ENCODE results near the gene PLP1. TPM values are rescaled to one million over a fixed set of nuclear protein-coding genes. Genes with fewer than 3 reads are reported as not detected.

The PLP1 gene
- total RNA-seq, 6 experiments from 2014 or later, result 0.24 to 0.75 (median 0.61) TPM; not detected in 2

- H3K36me3 ChIP-seq, result no peaks in the 10 kb centered on the region
- H3K27me3 ChIP-seq, result no peaks in the 10 kb centered on the region
- no peak for DNase-seq
- TF ChIP-seq POLR2A (IDR thresholded peaks at IDR 0.05) (no peak), CTCF (IDR thresholded peaks at IDR 0.05) (no peak)
- no peaks in the 10 kb centered on the region for H3K9me3 ChIP-seq
- ATAC-seq, result no peak
- intact Hi-C loops (cut with DNase I), result no loop called here
- no peaks in the 10 kb centered on the region for H3K4me1 ChIP-seq
- 78% methylated on average over 1 of the region's 1 CpG for WGBS (ENCODE audit: insufficient coverage, low coverage, low lambda C conversion rate, missing lambda C conversion rate)
- H3K27ac ChIP-seq, result no peak overlapping the region
- H3K4me3 ChIP-seq, result no peak overlapping the region
Observed at GRCh38 chrX:103781706-103782105, 5.1 kb downstream of the PLP1 start.

DNA sequence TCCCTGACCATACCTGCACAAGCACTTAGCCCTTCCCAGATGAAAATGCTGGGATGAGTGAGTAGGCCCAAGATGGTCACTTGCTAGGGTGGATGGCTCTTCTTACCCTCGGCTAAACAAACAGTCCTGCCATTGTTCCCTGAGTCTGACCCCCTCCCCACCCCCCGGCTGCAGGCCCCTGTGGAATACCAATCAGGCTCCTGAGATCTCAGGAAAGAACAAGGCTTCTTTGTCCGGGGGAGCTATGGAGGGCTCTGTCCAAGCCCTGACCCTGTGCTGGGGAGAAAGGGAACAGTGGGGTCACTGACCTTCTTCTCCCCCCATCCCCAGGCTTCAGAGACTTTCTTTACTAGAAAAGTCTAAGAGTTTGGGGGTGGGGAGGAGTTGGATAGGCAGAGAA, 6.0 kb downstream of the PLP1 start:
- 80% methylated on average over 1 of the region's 3 CpGs for WGBS (ENCODE audit: insufficient coverage, low coverage, low lambda C conversion rate, missing lambda C conversion rate)
- Histone ChIP-seq H3K36me3 (no peaks in the 10 kb centered on the region), H3K4me3 (no peak overlapping the region), H3K27ac (no peak overlapping the region), H3K4me1 (no peaks in the 10 kb centered on the region), H3K9me3 (no peaks in the 10 kb centered on the region), H3K27me3 (no peaks in the 10 kb centered on the region)
- no peak for TF ChIP-seq POLR2A (IDR thresholded peaks at IDR 0.05)
- TF ChIP-seq CTCF (IDR thresholded peaks at IDR 0.05), result no peak
- no peak for DNase-seq
- ATAC-seq, result no peak
- intact Hi-C loops (cut with DNase I), result no loop called here

DNA sequence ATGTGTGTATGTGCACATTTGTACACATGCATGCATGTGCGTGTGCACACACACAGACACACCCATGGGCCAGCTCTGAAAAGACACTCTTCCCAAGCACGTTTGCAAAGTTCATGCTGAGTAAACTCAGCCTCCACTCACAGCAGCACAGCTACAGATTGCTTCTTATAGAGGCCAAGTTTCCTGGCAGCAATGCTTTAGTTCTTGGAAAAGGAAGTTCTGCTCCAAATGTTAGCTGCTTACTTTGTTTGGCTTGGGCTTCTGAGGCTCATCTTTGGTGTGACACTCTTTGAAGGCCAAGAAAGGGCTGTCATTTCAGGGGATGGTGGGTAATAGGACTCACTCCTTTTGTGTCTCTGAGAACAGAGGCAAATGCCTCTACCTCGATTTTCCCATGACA, 6.6 kb downstream of the PLP1 start:
- DNase-seq (no peak), ATAC-seq (no peak)
- Histone ChIP-seq H3K4me1 (no peaks in the 10 kb centered on the region), H3K9me3 (no peaks in the 10 kb centered on the region), H3K27me3 (no peaks in the 10 kb centered on the region), H3K27ac (no peak overlapping the region), H3K36me3 (no peaks in the 10 kb centered on the region), H3K4me3 (no peak overlapping the region)
- TF ChIP-seq CTCF (IDR thresholded peaks at IDR 0.05), result no peak
- no peak for TF ChIP-seq POLR2A (IDR thresholded peaks at IDR 0.05)
- 46% methylated on average over 2 of the region's 3 CpGs for WGBS (ENCODE audit: insufficient coverage, low coverage, low lambda C conversion rate, missing lambda C conversion rate)
- intact Hi-C loops (cut with DNase I), result no loop called here

GRCh38 chrX:103783971-103784370, 7.3 kb downstream of the PLP1 start:
- H3K27me3 ChIP-seq, result no peaks in the 10 kb centered on the region
- ATAC-seq, result no peak
- no peak overlapping the region for H3K27ac ChIP-seq
- no peak for TF ChIP-seq CTCF (IDR thresholded peaks at IDR 0.05)
- TF ChIP-seq POLR2A (IDR thresholded peaks at IDR 0.05), result no peak
- H3K36me3 ChIP-seq, result no peaks in the 10 kb centered on the region
- DNase-seq, result no peak
- 54% methylated on average over 2 of the region's 2 CpGs for WGBS (ENCODE audit: insufficient coverage, low coverage, low lambda C conversion rate, missing lambda C conversion rate)
- no peaks in the 10 kb centered on the region for H3K9me3 ChIP-seq
- intact Hi-C loops (cut with DNase I), result no loop called here
- no peaks in the 10 kb centered on the region for H3K4me1 ChIP-seq
- H3K4me3 ChIP-seq, result no peak overlapping the region

- Histone ChIP-seq H3K9me3 (no peaks in the 10 kb centered on the region), H3K27ac (no peak overlapping the region), H3K4me1 (no peaks in the 10 kb centered on the region), H3K36me3 (no peaks in the 10 kb centered on the region), H3K27me3 (no peaks in the 10 kb centered on the region), H3K4me3 (no peak overlapping the region)
- DNase-seq (no peak), ATAC-seq (no peak)
- intact Hi-C loops (cut with DNase I), result no loop called here
- TF ChIP-seq CTCF (IDR thresholded peaks at IDR 0.05) (no peak), POLR2A (IDR thresholded peaks at IDR 0.05) (no peak)
Observed at GRCh38 chrX:103789004-103789403, 12.4 kb downstream of the PLP1 start.
